DLD1 (cell line): ENCODE measurements around the gene ABHD16B.

Experiments
- in situ Hi-C: cut with HindIII; loops from 2 replicates; pipeline ENCODE4 v1.10.0; 2017; ENCODE audit warnings: low sequenced_read_pairs

ABHD16B gene

GRCh38 chr20:63893999-63894357 lies 32.7 kb downstream of the ABHD16B start:
- in situ Hi-C loops: no loop called here

DNA sequence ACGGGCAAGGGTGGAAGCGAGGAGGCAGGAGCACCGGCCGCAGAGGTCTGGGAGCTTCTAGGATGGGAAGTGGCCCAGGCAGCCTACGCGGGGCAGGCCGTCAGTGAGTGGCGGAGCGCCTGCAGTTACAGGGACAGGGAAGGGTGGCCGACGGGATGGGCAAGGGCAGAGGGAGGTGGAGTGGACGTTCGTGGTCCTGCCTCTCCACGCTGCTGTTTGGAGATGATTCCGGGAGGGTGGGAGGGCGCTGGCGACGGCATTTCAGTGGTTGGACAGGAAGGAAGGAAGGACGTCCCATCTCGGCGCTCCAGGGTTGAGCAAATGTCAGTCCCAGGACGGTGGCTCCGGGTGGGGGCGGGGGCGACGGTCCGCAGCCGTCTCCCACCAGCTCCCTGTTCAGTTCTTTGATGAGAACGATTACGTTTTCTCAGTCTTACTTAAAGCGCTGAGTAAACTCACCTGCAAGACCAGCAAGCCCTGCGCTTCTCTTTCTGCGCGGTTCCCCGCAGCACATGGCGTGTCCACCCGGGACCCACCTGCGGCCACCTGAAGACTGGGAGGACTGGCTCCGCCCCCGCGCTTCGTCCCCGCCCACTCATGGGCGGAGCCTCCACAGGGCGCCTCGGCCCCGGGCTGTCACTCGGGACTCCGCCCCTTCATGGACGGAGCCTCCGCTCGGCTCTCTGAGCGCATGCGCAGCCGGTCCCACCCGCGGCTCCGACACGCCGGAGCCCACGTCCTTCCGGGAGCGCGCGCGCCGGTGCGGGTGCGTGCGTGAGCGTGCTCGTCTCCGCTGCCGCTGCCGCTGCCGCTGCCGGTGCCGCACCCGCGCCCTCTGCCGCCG lies 33.3 kb downstream of the ABHD16B start, which contains the start of gene DNAJC5:
Gene DNAJC5, plus strand, starts transcription at position 769 of the 844 bp plus-strand sequence. CDS start 33,220 bp downstream, outside the sequence.
- in situ Hi-C loops: no loop called here

- in situ Hi-C loops: no loop called here
Observed at GRCh38 chr20:63895202-63895951, 34.1 kb downstream of the ABHD16B start.

DNA sequence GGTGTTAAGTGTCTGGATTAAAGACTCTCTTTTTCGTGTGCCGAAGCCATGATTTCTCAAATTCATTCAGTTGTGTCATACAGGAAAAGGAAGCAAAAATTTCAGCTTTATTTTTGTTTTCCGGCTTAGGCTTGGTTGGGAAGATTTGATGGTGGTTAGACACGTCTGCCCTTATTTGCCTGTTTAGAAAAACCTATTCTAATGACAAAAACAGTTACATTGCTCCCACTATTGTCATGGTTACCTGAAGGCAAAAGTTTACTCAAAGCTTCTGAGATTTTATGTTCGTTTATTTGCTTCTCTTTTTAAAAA lies 34.6 kb downstream of the ABHD16B start:
- in situ Hi-C loops: no loop called here

DNA sequence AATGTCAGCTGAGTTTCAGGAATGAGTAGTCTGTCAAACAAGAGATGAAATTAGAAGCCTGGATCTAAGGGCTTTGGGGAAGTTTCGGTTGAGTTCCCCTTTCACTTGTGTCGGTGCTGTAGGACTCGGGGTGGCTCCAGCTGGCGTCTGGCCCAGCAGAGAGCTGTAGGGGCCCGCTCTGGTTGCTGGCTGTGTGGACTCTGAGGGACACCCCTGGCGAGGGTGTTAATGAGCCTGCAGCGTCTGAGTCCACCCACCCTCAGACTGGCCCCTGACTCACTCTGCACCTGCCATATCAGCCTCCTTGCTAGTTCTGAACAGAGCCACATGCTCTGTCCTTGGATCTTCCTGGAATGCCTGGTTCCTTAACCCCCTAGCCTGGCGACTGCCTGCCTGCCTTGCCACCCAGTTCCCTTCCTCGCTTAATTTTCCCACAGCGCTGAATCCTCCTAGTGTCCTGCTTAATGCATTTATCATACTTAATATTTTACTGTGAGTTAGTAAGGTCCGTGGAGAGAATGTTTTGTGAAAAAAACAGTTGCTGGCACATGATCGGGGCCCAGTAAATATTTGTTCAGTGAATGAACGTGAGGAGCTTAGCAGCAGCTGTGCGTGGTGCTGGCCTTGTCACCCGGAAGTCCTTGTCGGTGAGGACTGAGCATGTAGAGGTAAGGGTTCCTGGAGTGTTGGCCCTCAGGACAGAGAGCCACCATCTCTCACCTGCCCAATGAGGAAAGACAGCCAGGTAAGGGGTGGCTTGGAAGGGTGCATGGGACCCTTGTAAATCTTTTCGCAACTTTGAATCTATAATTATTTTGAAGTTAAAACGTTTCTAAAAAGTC lies 35.2 kb downstream of the ABHD16B start:
- in situ Hi-C loops: no loop called here

GRCh38 chr20:63897978-63898561 lies 36.8 kb downstream of the ABHD16B start:
- in situ Hi-C loops: no loop called here

- in situ Hi-C loops: no loop called here
Observed at GRCh38 chr20:63898882-63899558, 37.7 kb downstream of the ABHD16B start.

DNA sequence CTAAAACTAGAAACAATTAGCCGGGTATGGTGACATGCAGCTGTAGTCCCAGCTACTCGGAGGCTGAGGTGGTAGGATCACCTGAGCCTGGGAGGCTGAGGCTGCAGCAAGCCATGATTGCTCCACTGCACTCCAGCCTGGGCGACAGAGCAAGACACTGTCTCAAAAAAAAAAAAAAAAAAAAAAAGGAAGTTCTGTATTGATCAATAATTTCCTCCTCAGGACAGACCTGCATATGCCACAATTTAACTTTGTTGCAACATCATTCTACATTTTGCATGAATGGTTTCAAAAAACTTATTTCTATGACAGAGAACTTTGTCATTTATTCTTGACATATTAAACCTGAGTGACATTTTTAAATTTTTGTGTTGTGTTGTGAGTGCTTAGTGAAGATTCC lies 39.1 kb downstream of the ABHD16B start:
- in situ Hi-C loops: no loop called here

- in situ Hi-C loops: no loop called here
Observed at GRCh38 chr20:63903796-63904561, 42.7 kb downstream of the ABHD16B start.

DNA sequence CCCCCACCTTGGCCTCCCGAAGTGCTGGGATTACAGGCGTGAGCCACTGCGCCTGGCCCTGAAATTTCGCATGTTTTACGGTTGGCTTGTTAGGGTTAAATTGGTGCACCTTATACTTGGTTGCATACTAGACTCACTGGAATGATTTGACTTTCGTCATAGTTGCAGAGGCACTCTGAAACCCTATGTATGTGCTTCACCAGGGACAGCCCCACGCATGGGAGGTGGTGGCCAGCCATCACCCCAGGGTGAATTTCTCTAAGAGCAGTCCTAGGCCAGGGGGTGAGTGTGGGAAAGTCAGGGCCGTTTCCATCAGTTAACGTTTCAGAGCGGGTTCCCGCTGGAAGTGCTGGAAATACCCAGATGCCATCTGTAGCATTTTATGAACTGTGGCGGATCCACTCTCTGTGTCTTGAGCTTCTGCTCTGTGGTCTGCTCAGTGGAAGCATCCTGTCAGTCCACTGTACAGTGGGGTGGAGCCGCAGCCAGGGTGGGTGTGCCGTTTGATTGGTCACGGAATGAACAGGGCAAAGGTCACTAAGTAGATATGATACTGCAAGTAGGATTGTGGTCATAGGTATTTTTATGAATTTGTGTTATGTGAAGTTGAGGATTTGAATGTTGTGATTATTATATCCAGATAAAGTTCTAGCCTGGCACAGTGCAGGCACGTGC lies 46.8 kb downstream of the ABHD16B start:
- in situ Hi-C loops: no loop called here

GRCh38 chr20:63911176-63911575 lies 49.9 kb downstream of the ABHD16B start:
- in situ Hi-C loops: no loop called here
